Measurements from ENCODE around the gene UCK2. TPM values are rescaled to one million over a fixed set of nuclear protein-coding genes. Genes with fewer than 3 reads are reported as not detected.

Gene UCK2
- total RNA-seq, 1 experiment from 2014 or later = 78.9 TPM

DNA sequence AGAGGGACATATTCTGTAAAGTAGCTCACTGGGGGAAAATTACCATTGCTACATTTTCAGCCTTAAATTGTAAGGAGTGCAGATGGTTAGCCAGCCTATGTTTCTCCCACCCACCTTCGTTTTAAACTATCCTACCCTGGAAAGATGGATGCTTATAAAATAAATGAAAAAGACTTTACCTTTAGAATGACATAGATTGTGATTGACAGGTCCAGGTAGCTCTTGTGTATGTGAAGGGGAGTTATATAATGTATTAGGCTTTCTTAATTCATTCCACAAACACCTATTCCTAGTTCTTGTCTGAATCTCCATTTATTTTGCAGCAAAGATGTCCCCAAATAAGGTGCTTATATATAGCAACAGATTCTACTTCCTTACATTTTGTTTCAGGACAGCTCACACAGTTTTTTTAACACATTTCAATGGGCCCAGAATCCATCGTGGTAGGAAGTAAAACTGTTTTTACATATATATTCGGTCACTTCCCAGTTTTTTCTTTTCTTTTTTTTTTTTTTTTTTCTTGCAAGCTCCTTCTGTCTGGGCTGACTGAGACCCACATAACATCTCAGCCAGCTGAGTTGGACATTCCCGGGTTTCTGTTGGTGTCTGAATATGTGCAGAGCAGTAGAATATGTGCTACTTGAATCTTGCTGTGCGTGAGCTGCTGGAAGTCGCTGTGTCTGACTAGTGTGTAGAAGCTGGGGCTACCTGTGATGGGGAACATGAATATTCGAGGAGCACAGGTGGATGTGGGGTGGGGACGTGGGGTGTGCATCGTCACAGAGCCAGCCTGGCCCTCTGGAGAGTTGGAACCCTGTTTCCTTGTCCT lies 27.8 kb downstream of the UCK2 start:
- DNase-seq (ENCODE audit: low spot score) = no peak

DNA sequence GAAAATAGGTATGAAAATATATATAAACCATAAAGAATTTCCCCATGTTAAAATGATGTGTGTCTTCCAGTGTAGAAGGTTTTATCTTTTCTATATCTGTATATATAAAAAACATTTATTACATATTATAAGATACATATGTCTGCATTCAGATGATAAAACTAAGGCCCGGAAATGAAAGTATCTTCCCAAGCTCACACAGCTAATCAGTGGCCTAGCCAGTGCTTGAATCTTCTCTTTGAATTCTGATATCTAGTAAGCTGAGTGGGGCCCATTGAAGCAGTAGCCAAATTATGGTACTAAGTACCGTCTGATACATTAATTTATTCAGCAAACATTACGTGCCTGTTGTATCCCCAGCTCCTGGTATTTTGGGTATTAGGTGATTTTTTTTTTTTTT lies 28.6 kb downstream of the UCK2 start:
- DNase-seq (ENCODE audit: low spot score) = no peak

DNA sequence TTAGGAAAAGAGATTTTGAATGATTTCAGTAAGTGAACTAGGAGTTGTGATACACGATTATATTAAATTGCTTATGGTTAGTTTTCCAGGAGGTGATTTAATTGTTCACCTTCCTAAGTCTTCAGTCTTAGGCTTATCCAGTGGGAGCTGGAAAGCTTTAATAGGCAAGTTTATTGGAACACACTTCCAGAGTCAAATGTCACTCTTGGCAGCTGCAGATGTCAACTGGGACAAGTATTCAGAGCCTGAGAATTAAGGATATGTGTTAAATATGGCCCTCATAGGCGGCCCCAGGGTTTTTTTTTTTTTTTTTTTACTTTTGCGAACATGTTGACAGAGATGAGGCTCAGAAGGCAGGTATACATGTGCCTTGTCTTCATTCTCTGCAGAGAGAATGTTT lies 29.2 kb downstream of the UCK2 start:
- no peak for DNase-seq (ENCODE audit: low spot score)

DNA sequence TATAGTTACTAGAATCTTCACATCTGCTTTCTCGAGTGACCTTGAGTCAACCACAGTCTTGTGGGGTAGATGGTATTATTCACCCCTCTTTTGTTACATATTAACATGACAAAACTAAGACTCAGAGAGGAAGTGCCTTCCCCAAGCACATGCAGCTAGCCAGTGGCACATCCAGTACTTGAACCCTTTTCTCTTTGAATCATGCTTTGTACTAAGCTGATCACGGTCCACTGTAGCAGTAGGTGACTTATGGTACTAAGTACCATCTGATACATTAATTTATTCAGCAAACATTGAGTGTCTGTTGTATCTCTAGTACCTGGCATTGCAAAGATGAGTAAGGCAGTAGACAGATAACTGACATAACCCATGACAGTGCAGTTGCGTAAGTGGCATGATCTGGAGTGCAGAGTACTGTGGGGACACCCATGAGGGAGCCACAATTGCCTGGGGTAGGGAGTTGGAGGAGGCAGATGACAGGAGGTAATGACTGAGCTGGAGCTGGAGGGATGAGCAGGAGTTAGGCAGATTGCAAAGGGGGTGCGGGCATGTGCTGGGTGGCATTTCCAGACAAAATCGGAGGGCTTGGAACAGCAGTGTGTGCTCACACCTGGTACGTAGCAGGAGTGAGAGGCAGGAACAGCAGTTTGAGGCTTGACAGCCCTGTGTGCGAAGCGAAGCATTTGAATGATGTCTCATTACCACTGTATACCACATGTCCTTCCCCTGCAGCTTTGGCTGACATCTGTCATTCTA lies 29.8 kb downstream of the UCK2 start:
- DNase-seq (ENCODE audit: low spot score) = no peak

DNA sequence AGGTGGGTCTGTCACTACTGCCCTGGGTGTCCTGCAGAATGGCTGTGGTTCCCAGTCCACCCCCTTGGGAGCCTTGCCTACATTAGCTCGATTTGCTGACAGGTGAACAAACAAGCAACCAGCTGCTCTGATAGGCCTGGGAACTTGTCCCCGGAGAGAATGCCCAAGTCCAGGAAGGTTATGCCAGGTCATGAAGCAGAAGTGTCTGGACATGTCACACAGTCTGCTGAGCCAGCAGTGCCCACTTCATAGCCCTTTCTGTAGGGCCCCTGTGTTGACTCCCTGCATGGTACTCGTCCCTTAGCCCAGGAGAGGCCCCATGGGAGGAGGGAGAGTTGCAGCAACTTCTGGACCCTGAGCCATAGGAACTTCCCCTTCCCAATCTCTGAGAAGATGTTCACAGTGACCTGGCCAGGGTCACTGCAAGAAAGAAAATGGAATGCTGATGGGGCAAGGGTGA lies 31.0 kb downstream of the UCK2 start:
- no peak for DNase-seq (ENCODE audit: low spot score)

DNA sequence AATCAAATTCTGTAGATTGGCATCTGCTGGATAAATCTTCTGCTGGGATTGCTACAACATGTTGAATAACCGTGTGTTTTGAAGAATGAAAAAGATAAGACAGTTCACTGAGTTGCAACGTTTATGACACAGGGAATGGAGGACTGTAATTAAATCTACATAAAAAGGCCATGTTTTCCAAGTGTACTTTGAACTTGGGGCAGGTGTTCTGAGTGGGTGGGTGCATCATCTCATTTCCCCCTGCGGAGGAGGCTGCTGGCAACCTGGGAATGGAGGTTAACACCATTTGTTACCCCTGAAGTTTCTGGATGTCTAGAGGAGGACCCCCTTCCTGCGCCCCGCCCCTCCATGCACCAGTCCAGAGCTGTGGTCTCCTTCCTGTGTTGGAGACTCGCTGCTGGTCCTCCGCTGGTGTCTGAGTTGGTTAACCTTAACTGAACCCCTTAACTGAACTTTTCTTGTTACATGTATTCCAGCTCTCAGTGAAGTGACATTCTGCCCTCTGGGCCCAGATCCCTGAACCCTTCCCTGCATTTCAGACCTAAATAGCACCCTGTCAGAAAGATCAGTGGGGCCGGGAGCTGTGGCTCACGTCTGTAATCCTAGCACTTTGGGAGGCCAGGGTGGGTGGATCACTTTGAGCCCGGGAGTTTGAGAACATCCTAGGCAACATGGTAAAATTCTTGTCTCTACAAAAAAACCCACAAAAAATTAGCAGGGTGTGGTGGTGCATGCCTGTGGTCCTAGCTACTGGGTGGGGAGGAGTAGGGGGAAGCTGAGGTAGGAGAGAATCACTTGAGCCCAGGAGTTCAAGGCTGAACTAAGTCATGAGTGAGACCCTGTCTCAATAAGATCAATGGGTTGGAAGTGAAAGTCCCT lies 31.8 kb downstream of the UCK2 start:
- no peak for DNase-seq (ENCODE audit: low spot score)

DNA sequence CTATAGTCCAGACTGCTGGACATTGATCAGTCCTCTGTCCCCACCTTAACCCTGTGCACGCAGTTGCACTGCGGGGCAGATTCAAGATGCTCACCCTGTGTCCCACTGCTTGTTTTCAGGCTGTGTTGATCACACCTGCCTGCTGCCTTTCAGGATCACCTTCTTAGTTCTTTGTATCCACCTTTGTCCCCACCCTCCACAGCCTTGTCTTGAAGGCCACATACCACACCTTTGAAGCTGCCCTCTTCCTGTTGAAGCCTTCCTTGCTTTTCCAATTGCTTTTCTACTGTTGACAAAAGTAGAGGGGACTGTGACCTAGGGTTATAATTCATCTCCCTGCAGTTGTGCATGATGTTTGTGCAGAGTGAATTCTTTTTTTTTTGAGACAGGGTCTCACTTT lies 32.7 kb downstream of the UCK2 start:
- no peak for DNase-seq (ENCODE audit: low spot score)

DNA sequence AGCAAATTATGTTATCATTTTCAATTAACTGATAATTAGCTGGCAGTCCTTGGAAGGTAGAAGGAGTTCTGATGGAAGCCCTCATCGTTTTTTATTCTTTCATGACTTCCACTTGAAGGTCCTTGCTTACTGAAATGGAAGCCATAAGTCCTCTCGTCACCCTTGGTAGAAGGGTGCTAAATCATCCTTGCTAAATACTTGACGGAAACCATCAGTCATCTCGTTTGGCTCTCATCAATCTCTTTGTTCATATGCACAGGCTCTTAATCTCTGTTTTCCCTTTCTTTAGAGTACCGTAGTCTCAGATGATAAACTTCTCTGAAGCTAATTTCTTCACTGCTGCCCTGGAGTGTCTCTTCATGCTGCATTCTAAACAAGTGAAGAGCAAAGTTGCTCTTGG lies 34.5 kb downstream of the UCK2 start:
- DNase-seq (ENCODE audit: low spot score) = no peak

DNA sequence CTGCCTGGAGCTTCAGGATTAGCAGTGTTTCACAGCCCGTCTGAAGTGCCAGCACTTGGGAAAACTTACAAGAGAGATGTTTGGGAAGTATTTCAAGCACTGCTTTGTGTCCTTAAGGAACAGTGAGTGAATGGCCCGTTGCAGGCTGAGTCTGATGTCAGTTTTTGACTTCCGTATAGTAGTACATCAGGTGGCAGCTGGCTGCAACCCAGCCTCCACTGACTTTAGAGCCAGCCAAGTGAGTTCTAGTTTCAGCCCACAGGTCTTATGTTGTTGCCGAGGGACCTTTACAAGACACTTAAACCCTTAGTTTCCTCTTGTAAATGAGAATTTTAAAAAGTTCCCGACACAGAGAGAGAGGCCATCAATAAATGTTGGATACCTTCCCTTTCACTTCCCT lies 35.0 kb downstream of the UCK2 start:
- DNase-seq (ENCODE audit: low spot score) = no peak

DNA sequence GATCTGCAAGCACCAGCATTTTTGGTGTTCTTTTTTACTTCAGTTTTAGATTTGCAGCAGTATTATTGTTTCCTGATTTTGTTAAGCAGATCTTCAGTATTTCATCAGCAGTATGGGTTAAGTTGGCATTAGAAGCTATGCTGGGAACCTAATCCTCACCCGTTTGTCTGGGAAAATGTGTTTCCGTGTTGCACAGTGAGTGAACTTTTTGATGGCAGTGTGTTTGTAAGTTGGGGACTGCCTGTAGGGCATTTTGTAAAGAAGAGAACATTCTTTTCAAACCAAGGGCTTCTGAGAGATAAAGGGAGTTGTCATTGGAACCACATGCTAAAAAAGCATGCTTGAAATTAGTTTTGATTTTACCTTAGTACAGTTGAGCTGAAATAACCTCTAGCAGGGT lies 35.9 kb downstream of the UCK2 start:
- no peak for DNase-seq (ENCODE audit: low spot score)

DNA sequence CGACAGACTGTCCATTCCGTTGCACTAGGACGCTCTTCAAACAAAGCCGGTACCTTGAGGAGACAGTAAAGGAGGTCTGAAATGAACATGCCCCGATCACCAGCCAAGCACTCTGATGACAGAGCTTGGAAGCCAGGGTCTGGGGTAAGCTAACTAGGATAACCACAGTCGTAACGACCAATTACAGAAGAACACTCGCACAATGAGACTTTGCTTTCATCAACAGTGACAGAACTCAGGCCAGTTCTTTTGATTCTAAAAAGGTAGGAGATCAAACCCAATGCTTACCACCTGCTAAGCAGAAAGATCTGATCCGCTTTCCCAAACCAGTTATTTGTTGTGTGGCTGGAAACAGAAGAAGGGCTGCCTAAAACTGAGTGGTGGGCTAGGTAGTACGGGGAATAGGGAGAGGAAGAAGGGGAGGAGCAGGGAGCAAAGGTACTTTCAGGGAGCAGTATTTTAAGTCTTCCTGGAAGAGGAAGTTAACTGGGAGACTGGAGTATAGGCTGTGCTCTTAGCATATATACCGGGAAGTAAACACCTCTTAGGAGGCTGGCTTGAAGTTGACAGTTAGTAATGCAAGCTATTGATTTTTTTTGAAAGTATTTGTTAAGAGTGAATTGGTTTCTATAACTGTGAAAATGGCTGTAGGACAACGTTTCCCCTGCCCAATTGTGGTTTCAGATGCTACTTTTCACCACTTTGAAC lies 38.4 kb downstream of the UCK2 start:
- no peak for DNase-seq (ENCODE audit: low spot score)

DNA sequence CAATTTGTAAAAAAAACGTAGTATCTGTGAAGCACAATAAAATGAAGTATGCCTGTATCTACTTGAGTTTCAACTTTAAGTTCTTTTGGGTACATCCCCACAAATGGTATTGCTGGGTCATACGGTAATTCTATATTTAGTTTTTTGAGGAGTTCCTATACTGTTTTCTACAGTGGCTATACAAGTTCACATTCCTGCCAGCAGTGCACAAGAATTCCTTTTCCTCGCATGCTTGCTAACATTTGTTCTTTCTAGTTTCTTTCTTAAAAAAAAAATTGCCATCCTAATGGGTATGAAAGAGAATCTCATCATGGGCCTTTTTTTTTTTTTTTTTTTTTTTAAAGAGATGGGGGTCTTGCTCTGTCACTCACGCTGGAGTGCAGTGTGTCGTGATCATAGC lies 41.9 kb downstream of the UCK2 start:
- DNase-seq (ENCODE audit: low spot score) = no peak

DNA sequence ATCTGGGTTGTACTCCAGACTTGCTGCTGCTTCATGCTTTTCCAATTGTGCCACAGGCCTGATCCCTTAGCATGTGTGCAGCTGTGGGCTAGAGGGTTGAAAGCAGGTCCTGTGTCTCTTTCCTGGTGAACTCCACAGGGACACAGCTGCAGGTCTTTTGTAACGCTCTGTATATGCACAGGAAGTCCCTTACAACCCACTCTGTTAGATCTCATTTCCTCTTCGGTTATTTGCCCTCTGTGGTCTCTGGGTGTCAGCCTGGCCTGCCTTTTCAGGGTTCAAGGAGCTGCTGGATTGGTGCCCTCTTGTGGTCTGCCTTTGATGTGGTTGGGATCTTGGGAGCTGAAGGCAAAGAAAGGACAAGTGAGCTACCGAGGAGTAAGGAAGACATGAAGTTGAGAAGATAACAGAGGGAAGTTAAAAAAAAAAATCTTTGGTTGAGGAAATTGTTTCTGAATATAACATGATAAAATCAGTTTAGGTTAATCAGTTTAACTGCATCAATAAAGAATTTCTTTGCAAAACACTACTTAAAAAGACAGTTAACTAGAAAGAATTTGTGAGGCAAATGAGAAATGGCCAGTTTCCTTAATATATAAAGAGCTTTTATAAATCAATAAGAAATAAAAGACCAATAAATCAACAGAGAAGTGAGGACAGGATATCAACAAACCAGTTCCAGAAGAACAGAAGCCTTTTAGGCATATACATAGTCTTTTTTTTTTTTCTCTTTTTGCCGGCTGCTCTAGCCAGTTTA lies 44.1 kb downstream of the UCK2 start:
- peak; percentile 53 for DNase-seq (ENCODE audit: low spot score)

DNA sequence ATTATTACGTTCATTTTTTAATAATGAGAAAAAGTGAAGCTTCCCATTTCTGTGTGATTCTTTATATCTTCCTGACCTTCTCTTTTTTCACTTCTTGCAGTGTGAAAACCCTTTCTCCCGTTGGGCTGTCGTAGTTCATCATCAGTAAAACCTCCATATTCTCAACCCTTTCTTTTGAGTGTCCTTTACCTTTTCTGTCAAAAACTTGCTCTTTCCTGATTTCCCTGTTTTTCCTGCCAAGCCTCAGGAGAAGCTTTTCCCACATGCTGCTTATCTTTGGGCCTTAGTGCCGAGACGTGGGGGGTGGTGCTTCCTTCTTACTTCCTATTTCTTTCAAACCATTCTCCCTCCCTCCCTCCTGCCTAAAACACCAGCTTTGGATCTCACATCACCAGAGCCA lies 46.1 kb downstream of the UCK2 start:
- no peak for DNase-seq (ENCODE audit: low spot score)

DNA sequence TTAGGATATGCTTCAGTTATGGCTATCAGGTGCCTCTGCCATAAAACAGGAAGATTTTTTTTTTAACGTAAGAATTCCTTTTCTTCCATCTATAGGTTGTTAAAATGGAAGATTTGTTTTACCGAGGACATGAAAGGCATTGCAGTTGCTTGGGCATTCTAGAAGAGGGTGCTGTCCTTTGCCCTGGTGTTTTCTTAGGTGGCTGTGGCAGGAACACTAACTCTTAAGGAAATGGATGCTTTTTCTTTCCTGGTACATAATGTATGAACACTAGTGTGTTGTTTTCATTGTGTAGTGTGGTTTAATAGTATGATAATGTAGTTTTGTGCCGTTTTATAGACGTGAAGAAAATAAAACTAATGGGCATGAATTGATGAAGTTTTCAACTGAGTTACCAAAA lies 47.2 kb downstream of the UCK2 start:
- DNase-seq (ENCODE audit: low spot score) = no peak

DNA sequence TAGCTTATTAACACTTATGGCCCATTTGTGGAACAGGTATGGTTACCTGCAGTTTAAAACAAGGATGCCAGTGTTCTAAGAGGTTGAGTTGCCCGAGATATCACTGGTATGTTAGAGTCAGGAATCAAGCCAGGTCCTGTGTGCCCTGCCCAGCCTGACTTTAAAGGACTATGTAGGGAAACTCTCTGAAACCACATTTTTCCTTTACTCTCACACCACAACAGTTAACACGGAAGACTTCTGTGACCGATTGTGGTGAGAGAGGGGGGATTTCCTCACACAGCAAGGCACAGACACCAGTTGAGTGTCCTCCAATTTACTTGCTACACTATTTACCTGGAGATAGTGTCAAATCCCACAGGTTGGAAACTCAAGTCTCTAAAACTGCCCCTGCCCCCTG lies 47.8 kb downstream of the UCK2 start:
- DNase-seq (ENCODE audit: low spot score) = no peak

DNA sequence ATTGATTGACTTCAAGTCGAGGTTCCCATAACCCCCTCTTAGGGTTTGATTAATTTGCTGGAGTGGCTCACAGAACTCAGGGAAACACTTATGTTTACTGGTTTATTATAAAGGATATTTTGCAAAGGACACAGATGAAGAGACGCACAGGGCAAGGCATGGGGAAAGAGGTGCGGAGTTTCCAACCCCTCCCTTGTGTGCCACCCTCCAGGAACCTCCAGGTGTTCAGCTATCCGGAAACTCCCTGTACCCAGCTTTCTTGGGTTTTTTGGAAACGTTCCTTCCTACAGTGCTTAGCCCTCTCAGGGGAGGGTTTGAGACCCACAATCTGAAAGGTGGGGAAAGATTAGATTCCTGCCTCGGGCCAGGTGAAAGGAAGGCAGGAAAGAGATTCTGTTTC lies 48.2 kb downstream of the UCK2 start:
- DNase-seq (ENCODE audit: low spot score) = no peak

DNA sequence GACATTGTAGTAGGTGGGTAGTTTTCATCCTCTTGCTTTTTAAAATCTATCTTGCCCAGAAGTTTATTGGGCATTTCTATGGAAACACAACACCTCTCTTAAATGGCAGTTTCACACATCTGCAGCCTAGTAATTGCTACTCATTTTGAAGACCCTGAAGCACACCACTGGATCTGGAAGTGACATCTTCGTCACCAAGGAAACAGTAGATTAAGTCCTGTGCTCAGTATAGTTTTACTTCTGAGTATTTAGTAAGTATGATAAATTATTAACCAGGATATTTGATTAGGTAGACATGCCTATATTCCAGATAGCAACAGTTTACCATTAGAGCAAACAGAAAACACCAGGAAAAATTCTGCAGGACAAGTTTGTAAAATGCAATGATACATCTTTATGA lies 48.7 kb downstream of the UCK2 start:
- DNase-seq (ENCODE audit: low spot score) = no peak

DNA sequence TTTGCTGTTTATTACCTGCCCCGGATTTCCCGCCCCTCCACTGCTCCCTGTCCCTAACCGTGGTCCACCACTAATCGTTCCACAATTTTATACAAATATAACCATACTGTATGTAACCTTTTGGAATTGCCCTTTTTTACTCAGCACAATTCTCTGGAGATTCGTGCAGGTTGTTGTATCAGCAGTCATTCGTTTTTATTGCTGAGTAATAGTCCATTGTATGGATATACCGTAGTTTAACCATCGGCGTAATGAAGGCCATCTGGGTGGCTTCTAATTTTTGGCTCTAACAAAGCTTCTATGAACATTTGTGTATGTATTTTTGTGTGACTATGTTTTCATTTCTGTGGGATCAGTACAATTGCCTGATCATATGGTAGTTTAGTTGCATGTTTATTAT lies 50.0 kb downstream of the UCK2 start:
- no peak for DNase-seq (ENCODE audit: low spot score)

DNA sequence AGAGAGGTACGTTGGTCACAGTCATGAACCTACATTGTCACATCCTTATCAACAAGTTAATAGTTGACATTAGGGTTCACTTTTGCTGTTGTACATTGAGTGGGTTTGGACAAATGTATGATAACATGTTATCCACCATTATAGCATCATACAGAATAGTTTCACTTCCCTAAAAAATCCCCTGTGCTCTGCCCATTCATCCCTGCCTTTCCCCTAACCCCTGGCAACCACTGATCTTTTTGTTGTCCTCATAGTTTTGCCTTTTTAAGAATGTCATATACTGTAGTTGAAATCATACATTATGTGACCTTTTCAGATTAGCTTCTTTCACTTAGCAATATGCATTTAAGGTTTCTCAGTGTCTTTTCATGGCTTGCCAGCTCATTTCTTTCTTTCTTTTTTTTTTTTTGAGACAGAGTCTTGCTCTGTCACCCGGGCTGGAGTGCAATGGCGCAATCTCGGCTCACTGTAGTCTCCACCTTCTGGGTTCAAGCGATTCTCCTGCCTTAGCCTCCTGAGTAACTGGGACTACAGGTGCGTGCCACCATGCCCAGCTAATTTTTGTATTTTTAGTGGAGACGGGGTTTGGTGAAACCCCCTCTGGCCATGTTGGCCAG lies 50.6 kb downstream of the UCK2 start:
- no peak for DNase-seq (ENCODE audit: low spot score)

Measured in H4 (cell line).